ENCODE data around the gene MPST.

- TF ChIP-seq CTCF (optimal IDR thresholded peaks at IDR 0.05 in 1 of 3, IDR thresholded peaks at IDR 0.05 in 1 of 3, conservative IDR thresholded peaks at IDR 0.05 in 1 of 3; ENCODE audit: extremely low read depth in 1 of 3, insufficient read depth in 2 of 3, low read length in 3 of 3): no peak
- no peak for TF ChIP-seq EZH2 (IDR thresholded peaks at IDR 0.05; ENCODE audit: low read length)
Observed at GRCh38 chr22:36999463-36999862, 20.1 kb upstream of the MPST start.

All from keratinocyte (primary cell).